GM12801 (cell line): Measurements from ENCODE around the gene RYR1.

Experiments used
- TF ChIP-seq, protein P1 (sequence below): IDR thresholded peaks from one replicate; pipeline ENCODE4 v1.5.1; 2011; ENCODE audit warnings: control low read depth; ENCODE audit not compliant: insufficient read length; ENCODE audit errors: extremely low read depth

The RYR1 gene

DNA sequence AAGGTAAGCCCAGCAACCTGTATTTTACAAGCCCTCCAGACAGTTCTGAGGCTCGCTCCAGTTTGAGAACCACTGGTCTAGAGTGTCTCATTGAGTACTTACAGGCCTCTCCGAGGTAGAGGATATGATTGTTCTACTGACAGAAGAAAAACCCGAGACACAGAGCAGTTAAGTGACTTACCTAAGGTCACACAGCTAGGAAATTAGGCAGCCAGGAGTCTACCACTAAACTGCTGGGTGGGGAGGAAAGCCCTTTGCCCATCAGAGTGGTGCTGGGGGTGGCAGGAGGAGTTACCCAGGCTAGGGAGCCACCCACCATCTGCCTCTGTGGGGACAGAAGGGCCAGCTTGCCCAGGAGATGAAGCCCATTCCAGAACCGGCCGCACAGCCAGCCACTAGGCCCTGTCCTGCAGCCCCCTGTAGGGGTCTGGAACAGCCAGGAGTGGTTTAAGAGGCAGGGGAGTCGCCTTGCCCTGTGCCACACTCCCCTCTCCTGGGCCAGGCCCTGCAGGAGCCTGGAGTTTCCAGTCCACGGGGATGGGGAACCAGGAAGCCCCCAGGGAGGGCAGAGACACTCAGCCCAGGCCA is 8.2 kb upstream of the RYR1 start:
- TF ChIP-seq, protein P1, sequence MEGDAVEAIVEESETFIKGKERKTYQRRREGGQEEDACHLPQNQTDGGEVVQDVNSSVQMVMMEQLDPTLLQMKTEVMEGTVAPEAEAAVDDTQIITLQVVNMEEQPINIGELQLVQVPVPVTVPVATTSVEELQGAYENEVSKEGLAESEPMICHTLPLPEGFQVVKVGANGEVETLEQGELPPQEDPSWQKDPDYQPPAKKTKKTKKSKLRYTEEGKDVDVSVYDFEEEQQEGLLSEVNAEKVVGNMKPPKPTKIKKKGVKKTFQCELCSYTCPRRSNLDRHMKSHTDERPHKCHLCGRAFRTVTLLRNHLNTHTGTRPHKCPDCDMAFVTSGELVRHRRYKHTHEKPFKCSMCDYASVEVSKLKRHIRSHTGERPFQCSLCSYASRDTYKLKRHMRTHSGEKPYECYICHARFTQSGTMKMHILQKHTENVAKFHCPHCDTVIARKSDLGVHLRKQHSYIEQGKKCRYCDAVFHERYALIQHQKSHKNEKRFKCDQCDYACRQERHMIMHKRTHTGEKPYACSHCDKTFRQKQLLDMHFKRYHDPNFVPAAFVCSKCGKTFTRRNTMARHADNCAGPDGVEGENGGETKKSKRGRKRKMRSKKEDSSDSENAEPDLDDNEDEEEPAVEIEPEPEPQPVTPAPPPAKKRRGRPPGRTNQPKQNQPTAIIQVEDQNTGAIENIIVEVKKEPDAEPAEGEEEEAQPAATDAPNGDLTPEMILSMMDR: no peak

DNA sequence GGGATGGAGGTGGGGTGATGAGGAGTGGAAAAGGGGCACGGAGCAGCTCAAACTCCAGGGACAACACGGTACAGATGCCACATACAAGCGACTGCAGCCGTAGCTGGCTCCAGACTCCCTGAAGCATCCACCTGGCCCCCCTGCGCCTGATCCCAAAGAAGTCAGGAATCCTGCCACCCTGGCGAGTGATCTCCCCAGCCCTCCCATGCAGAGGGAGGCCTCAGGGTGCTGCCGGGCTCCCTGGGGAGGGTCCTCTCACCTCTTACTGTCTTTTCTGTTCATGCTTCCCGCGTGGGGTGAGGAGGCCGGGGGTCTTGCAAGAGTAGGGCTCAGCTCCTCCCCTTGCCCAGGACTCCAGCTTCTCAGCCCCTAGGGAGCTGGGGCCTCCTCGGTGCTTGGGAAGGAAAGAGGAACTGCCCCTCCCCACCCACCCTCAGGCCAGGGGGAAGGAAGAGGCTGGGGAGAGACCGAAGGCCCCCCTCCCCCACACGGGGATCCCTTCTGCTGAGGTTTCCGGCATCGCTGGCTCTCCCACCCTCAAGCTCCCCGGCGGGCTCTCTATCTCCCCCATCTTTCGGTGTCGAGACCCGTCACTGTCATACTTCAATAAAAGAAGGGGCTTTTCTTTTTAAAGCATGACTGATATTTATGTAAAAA is 7.6 kb upstream of the RYR1 start, which contains the start of gene RASGRP4:
Gene RASGRP4 (minus strand): TSS at position 410 of the 657 bp plus-strand sequence. CDS start 128 bp downstream, at position 282.
- TF ChIP-seq, protein P1: no peak

DNA sequence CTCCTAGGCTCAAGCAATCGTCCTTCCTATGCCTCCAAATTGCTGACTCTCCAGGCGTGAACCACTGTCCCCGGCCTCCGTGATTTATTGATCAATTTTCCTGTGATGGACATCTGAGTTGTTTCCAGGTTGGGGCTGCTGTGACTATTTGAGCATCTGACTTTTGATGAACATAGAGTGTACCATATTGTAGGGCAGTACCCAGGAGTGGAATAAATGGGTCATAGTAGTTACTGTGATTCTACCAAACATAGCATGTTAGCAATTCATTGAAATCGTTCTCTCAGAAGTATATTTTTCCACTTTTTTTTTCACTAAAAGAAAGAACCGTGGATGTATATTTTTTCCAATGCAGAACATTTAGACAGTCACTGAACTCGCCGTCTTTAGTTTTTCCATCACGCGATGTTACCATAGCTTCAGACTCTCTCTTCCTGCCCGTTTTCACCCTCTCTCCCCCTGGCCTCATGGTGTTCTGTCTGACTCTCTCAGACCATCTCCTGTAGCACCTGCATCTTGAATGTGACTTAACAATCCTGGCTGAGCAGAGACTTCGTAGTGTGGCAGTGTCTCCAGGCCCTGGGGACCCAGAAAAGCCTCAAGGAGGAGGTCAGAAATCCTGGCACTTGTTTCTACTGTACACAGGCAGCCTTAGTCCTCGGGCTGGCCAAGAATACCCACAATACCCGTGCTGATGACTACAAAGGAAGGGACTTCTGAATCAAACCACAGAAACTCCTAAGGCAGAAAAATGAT is 4.3 kb upstream of the RYR1 start:
- TF ChIP-seq, protein P1: no peak

DNA sequence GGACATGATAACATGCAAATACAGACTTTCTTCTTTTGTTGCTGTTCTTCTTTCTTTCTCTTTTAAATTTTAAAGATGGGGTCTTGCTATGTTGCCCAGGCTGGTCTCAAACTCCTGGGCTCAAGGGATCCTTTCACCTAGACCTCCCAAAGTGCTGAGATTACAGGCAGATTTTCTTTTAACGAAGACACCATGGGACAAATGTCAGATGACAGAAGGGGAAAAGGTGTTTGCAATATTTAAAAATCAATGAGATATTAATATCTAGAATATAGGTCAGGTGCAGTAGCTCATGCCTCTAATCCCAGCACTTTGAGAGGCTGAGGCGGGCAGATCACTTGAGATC is 3.7 kb upstream of the RYR1 start:
- TF ChIP-seq, protein P1: no peak

DNA sequence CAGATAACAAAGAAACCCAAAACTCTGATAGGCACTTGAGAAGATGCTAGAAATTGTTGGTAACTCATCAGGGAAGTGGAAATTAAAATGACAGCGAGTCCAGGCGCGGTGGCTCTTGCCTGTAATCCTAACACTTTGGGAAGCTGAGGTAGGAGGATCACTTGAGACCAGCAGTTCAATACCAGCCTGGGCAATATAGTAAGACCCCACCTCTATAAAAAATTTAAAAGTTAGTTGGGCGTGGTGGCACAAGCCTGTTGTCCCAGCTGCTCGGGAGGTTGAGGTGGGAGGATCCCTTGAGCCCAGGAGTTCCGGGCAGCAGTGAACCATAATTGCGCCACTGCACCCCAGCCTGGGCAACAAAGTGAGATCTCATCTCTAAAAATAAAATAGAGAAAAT is 2.6 kb upstream of the RYR1 start:
- TF ChIP-seq, protein P1: no peak

DNA sequence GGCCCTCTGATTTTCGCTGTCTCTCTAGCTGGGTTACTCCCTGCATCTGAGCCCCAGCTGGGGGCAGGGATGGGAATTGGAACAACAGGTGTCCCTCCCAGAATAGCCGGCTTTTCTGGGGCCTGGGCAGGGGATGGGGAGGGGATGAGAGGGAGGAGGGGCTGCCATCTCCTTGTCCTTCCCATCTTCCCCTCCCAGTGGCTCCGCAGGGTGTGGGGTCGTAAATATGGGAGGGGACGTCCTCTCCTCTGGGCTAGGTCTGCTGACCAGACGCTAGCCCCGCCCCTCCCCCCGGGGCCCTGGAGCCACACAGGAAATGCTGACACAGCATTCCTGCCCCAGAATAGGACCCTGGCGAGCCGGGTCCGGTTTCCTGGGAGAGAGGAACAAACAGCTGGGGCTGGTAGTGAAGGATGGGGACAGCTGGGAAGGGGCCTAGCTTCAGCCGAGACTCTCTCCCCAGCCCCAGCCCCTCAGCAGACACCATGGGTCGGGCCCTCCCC is 1.1 kb downstream of the RYR1 start:
- TF ChIP-seq, protein P1: no peak

DNA sequence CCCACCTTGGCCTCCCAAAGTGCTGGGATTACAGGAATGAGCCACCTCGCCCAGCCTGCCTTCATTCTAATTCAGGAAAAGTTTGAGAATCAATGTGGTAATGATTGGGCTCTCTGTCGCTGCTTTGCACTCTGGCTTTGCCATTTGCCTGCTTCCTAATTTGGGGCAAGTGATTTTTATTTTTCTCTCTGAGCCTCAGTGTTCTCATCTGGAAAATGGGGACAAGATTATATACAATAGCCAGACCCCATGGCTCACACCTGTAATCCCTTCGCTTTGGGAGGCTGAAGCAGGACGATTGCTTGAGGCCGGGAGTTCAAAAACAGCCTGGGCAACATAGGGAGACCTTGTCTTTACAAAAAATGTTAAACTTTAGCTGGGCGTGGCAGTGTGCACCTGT is 3.8 kb downstream of the RYR1 start:
- TF ChIP-seq, protein P1: no peak
